ENCODE data around the gene TSFM.

The TSFM gene

DNA sequence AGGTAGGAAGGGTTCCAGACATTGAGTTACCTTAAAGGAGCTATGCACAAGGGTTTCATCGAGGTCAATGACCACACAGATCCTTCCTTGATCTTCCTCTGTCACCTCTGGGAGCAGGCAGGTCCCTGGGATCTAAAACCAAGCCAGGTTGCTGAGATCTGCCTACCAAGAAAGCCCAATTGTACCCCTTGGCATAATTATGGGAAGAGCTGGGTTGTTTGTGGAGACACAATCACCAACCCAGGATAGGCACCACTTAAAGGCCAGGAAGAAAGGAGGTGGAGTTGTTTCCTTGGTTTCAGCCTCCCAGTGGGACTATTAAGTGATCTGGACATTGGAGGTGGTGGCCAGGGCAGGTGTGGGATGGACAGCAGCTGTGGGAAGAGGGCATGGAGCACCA is 44.4 kb downstream of the TSFM start:
- TF ChIP-seq, protein P1, sequence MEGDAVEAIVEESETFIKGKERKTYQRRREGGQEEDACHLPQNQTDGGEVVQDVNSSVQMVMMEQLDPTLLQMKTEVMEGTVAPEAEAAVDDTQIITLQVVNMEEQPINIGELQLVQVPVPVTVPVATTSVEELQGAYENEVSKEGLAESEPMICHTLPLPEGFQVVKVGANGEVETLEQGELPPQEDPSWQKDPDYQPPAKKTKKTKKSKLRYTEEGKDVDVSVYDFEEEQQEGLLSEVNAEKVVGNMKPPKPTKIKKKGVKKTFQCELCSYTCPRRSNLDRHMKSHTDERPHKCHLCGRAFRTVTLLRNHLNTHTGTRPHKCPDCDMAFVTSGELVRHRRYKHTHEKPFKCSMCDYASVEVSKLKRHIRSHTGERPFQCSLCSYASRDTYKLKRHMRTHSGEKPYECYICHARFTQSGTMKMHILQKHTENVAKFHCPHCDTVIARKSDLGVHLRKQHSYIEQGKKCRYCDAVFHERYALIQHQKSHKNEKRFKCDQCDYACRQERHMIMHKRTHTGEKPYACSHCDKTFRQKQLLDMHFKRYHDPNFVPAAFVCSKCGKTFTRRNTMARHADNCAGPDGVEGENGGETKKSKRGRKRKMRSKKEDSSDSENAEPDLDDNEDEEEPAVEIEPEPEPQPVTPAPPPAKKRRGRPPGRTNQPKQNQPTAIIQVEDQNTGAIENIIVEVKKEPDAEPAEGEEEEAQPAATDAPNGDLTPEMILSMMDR (conservative IDR thresholded peaks at IDR 0.05; ENCODE audit: control insufficient read depth, insufficient read depth, low read depth, low read length): no peak
- DNase-seq (ENCODE audit: low read depth): no peak
- H3K4me3 ChIP-seq (ENCODE audit: control insufficient read depth, low read depth, low read length): no peak overlapping the region

DNA sequence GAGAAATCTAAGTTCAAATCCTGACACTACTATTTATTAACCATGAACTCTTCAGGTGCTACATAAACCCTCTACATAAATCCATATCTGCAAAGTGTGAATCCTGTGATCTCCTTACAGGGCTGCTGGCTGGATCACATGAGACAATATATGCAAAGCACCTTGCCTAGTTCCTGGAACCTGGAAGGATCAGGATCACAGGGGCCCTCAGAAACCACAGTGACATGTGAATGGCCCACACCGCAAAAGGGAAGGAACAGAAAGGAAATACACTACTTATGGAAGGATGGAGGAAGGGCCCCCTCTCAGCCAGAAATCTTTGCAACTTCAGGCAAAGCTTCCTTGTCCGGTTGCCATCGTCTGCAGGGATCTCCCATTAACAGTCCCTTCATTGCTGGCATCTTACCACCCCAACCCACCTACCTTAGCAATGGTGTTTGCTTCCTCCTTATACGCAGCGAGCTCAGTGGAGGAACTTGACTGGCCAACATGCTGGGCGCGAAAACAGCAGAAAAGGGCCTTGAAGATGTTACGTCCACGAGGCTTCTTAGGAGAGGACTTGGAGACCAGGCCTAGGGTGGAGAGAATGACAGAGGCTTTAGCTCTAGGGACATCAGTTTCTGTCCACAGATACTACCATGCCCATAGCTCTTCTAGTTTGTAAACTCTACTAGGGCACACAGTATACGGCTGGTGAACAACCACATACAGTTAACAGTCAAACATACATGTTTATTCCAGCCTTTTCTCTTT is 46.6 kb downstream of the TSFM start:
- no peak for DNase-seq (ENCODE audit: low read depth)
- TF ChIP-seq, protein P1 (conservative IDR thresholded peaks at IDR 0.05; ENCODE audit: control insufficient read depth, insufficient read depth, low read depth, low read length): no peak
- no peak overlapping the region for H3K4me3 ChIP-seq (ENCODE audit: control insufficient read depth, low read depth, low read length)

DNA sequence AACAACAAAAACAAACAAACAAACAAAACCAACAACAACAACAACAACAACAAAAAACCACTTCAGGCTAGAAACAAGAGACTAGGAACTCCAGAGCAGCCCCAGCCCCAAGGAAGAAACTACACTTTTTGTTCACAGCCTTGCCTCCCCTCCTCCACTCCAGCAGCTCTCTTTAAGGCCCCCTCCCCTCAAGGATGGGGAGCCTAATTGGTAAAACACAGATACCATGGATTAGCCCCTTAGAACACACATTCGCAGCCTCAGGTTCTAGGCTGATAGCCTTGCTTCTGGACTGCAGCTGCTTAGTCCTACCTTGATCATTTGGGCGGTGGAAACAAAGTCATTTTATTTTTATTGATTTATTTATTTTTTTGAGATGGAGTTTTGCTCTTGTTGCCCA is 47.8 kb downstream of the TSFM start:
- DNase-seq (ENCODE audit: low read depth): no peak
- no peak overlapping the region for H3K4me3 ChIP-seq (ENCODE audit: control insufficient read depth, low read depth, low read length)
- TF ChIP-seq, protein P1 (conservative IDR thresholded peaks at IDR 0.05; ENCODE audit: control insufficient read depth, insufficient read depth, low read depth, low read length): no peak

DNA sequence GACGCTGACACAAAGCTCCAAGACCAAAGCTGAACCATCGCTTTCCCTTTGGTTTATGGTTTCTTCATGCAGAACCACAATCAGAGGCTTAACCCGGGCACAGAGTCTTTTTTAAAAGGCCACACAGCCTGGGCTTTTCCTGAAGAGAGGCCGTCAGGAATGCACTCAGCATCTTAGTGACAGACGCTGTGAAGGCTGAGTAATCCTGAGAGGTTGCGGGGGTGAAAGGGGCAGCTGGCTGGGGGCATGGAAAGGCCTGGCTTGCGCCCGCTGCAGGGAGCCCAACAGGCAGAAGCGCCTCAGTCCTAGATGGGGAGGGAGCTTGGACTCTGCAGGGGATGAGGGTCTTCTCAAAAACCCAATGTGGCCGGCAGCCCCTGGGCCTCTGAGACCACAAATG is 50.4 kb downstream of the TSFM start:
- no peak for DNase-seq (ENCODE audit: low read depth)
- TF ChIP-seq, protein P1 (conservative IDR thresholded peaks at IDR 0.05; ENCODE audit: control insufficient read depth, insufficient read depth, low read depth, low read length): no peak
- no peak overlapping the region for H3K4me3 ChIP-seq (ENCODE audit: control insufficient read depth, low read depth, low read length)

DNA sequence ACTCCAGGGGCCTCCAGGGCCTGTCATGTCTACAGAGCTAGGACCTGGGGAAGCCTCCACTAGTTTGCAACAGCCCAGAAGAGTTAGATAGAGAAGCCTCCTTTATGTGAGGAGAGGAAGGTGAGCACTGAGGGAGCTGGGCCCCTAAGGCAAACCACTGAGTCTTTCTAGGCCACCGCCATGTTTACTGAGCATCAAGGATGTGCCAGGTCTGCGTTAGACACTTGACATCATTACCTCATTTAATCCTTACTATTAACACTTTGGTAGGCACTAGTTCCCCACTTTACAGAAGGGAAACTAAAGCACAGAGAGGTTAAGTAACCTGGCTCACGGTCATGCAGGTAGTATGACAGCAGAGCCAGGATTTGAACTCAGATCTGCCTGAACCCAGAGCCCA is 51.1 kb downstream of the TSFM start:
- H3K4me3 ChIP-seq (ENCODE audit: control insufficient read depth, low read depth, low read length): no peak overlapping the region
- TF ChIP-seq, protein P1 (conservative IDR thresholded peaks at IDR 0.05; ENCODE audit: control insufficient read depth, insufficient read depth, low read depth, low read length): no peak
- no peak for DNase-seq (ENCODE audit: low read depth)

DNA sequence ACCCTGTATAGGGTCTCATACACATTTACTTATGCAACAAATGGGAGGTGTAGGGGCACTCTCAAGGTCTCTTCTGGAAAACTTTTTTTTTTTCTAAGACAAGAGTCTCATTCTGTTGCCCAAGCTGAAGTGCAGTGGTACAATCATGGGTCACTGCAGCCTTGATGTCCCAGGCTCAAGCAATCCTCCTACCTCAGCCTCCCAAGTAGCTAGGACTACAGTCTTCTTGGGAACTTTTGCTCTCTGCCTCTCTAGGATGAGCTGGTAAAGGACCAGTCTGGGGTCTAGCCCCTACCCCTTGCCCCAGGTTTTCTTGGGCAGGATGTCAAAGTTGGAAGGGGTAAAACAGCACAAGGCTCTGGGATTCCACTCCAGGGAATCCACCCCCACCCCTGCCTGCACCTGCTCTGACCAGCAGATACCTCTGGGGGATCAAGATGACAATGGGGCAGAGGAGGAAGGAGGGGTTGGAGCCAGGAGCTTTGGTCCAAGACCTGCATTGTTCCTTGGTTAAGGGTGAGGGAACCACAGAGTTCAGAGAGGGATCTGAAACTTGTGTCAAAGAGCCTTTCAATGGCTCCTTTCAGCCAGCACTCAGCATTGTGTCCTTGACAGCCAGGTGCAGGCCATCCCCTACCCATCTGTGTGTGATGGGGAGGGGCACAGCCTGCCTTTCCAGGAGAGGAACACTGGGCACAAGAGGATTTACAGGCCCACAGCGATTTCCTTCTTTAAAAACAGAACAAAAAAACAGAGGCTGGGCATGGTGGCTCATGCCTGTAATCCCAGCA is 51.7 kb downstream of the TSFM start:
- TF ChIP-seq, protein P1 (conservative IDR thresholded peaks at IDR 0.05; ENCODE audit: control insufficient read depth, insufficient read depth, low read depth, low read length): no peak
- no peak overlapping the region for H3K4me3 ChIP-seq (ENCODE audit: control insufficient read depth, low read depth, low read length)
- DNase-seq (ENCODE audit: low read depth): no peak

Measured in fibroblast of mammary gland (primary cell).